GM19043 (cell line): Measurements from ENCODE around the gene SMYD3.

Experiments used
- ATAC-seq: cut with Tn5 transposase; IDR thresholded peaks from one replicate; pipeline ENCODE4 v1.9.1; 2021; ENCODE audit warnings: low read depth; ENCODE audit not compliant: unreplicated experiment

Gene SMYD3

GRCh38 chr1:246506674-246507481 is at the start of gene SMYD3:
Gene SMYD3, minus strand, starts transcription at chr1:246507279.
- ATAC-seq = peak; percentile 93

- no peak for ATAC-seq
Measured at GRCh38 chr1:246554201-246554600, 47.1 kb upstream of the SMYD3 start.

GRCh38 chr1:246552110-246552509 is 45.0 kb upstream of the SMYD3 start:
- no peak for ATAC-seq

GRCh38 chr1:246550402-246550801 is 43.3 kb upstream of the SMYD3 start:
- no peak for ATAC-seq

GRCh38 chr1:246549665-246550064 is 42.6 kb upstream of the SMYD3 start:
- ATAC-seq = no peak

- ATAC-seq = no peak
Measured at GRCh38 chr1:246544001-246544400, 36.9 kb upstream of the SMYD3 start.

- no peak for ATAC-seq
Measured at GRCh38 chr1:246540738-246541491, 33.8 kb upstream of the SMYD3 start.

GRCh38 chr1:246537887-246538286 is 30.8 kb upstream of the SMYD3 start:
- ATAC-seq = no peak

GRCh38 chr1:246537441-246537840 is 30.4 kb upstream of the SMYD3 start:
- ATAC-seq = no peak

- no peak for ATAC-seq
Measured at GRCh38 chr1:246534114-246534513, 27.0 kb upstream of the SMYD3 start.

- no peak for ATAC-seq
Measured at GRCh38 chr1:246533371-246533905, 26.4 kb upstream of the SMYD3 start.

GRCh38 chr1:246532519-246532918 is 25.4 kb upstream of the SMYD3 start:
- ATAC-seq = no peak

- no peak for ATAC-seq
Measured at GRCh38 chr1:246530482-246530881, 23.4 kb upstream of the SMYD3 start.

GRCh38 chr1:246528933-246529731 is 22.1 kb upstream of the SMYD3 start:
- ATAC-seq = no peak

GRCh38 chr1:246527402-246528088 is 20.5 kb upstream of the SMYD3 start:
- peak; percentile 63 for ATAC-seq

GRCh38 chr1:246526915-246527314 is 19.8 kb upstream of the SMYD3 start:
- no peak for ATAC-seq

GRCh38 chr1:246526380-246526779 is 19.3 kb upstream of the SMYD3 start:
- no peak for ATAC-seq

- no peak for ATAC-seq
Measured at GRCh38 chr1:246519514-246519913, 12.4 kb upstream of the SMYD3 start.

GRCh38 chr1:246518456-246519205 is 11.6 kb upstream of the SMYD3 start:
- no peak for ATAC-seq

- no peak for ATAC-seq
Measured at GRCh38 chr1:246517391-246517790, 10.3 kb upstream of the SMYD3 start.
